ENCODE measurements around the gene ZNF710. TPM values are rescaled to one million over a fixed set of nuclear protein-coding genes. Genes with fewer than 3 reads are reported as not detected.

The ZNF710 gene
- total and polyA plus RNA-seq, 8 donors, result 7.9 to 35.3 (median 16.1) TPM

- Histone ChIP-seq H3K27ac (peak overlapping the region in 1 of 5 donors; percentile 7), H3K9me3 (no peaks in the 10 kb centered on the region), H3K4me1 (peaks cover 28 to 90% (median 51%) of the 10 kb centered on the region in 4 donors), H3K4me3 (no peak overlapping the region), H3K27me3 (no peaks in the 10 kb centered on the region), H3K36me3 (peaks cover 0 to 11% (median 0%) of the 10 kb centered on the region in 4 donors)
- no peak for TF ChIP-seq POLR2A (IDR thresholded peaks at IDR 0.05)
- no peak for TF ChIP-seq EP300 (IDR thresholded peaks at IDR 0.05)
- TF ChIP-seq POLR2AphosphoS5 (IDR thresholded peaks at IDR 0.05), result no peak
- TF ChIP-seq CTCF (IDR thresholded peaks at IDR 0.05), result no peak
- intact Hi-C loops (cut with DNase I; ENCODE audit: low total_unique reads), result no loop called here
- DNase-seq, result no peak
- whole genome bisulfite sequencing, 5 donors, result 85 to 93% (median 91%) methylated on average over 24 to 27 of the region's 27 CpGs
Measured at GRCh38 chr15:90042766-90043529, 41.8 kb downstream of the ZNF710 start.

- Histone ChIP-seq H3K4me1 (peaks cover 32 to 90% (median 50%) of the 10 kb centered on the region in 4 donors), H3K36me3 (peaks cover 0 to 11% (median 0%) of the 10 kb centered on the region in 4 donors), H3K4me3 (no peak overlapping the region), H3K9me3 (no peaks in the 10 kb centered on the region), H3K27me3 (no peaks in the 10 kb centered on the region), H3K27ac (peak overlapping the region in 1 of 5 donors; percentile 7)
- no peak for DNase-seq
- TF ChIP-seq EP300 (IDR thresholded peaks at IDR 0.05) (no peak), CTCF (IDR thresholded peaks at IDR 0.05) (no peak), POLR2A (IDR thresholded peaks at IDR 0.05) (no peak), POLR2AphosphoS5 (IDR thresholded peaks at IDR 0.05) (no peak)
- WGBS, 5 donors, result 90 to 95% (median 94%) methylated on average over 5 of the region's 5 CpGs
- intact Hi-C loops (cut with DNase I; ENCODE audit: low total_unique reads), result no loop called here
Measured at GRCh38 chr15:90043530-90044010, 42.4 kb downstream of the ZNF710 start.

GRCh38 chr15:90044191-90044590 is 43.1 kb downstream of the ZNF710 start:
- H3K4me3 ChIP-seq, result no peak overlapping the region
- intact Hi-C loops (cut with DNase I; ENCODE audit: low total_unique reads), result no loop called here
- H3K4me1 ChIP-seq, result peaks cover 34 to 88% (median 48%) of the 10 kb centered on the region in 4 donors
- WGBS, 5 donors, result 86 to 95% (median 92%) methylated on average over 13 to 14 of the region's 14 CpGs
- H3K27ac ChIP-seq, result no peak overlapping the region
- peaks cover 0 to 11% (median 0%) of the 10 kb centered on the region in 4 donors for H3K36me3 ChIP-seq
- DNase-seq, result no peak
- no peaks in the 10 kb centered on the region for H3K27me3 ChIP-seq
- TF ChIP-seq EP300 (IDR thresholded peaks at IDR 0.05), result no peak
- no peak for TF ChIP-seq POLR2A (IDR thresholded peaks at IDR 0.05)
- TF ChIP-seq POLR2AphosphoS5 (IDR thresholded peaks at IDR 0.05), result no peak
- no peak for TF ChIP-seq CTCF (IDR thresholded peaks at IDR 0.05)
- no peaks in the 10 kb centered on the region for H3K9me3 ChIP-seq

GRCh38 chr15:90044916-90045371 is 43.8 kb downstream of the ZNF710 start:
- Histone ChIP-seq H3K36me3 (peaks cover 0 to 11% (median 0%) of the 10 kb centered on the region in 4 donors), H3K27me3 (no peaks in the 10 kb centered on the region), H3K4me1 (peaks cover 33 to 84% (median 49%) of the 10 kb centered on the region in 4 donors), H3K9me3 (no peaks in the 10 kb centered on the region), H3K4me3 (no peak overlapping the region), H3K27ac (peak overlapping the region in 2 of 5 donors; percentile 83 to 85)
- DNase-seq, result no peak
- intact Hi-C loops (cut with DNase I; ENCODE audit: low total_unique reads), result no loop called here
- 94 to 99% (median 97%) methylated on average over 4 of the region's 4 CpGs for WGBS, 5 donors
- TF ChIP-seq EP300 (IDR thresholded peaks at IDR 0.05) (no peak), POLR2A (IDR thresholded peaks at IDR 0.05) (no peak)
